Vagina (tissue), 2 donors: ENCODE measurements around the gene AGTPBP1.

ENCODE experiments used
- CTCF ChIP-seq, 3 experiments: fragments of 450-650 bp in 2 of 3; fragments of 200-600 bp in 1 of 3; sonication (generic) in 1 of 3; IDR thresholded peaks; one replicate each; pipeline ENCODE4 v1.5.1; 2017 to 2019; ENCODE audit warnings: antibody characterized with exemption in 3 of 3, mild to moderate bottlenecking in 2 of 3, moderate library complexity in 2 of 3
- POLR2A ChIP-seq, 2 donors: fragments of 450-650 bp; IDR thresholded peaks; one replicate each; pipeline ENCODE4 v1.6.1; 2017; ENCODE audit warnings: antibody characterized with exemption in 2 of 2, mild to moderate bottlenecking in 2 of 2, moderate library complexity in 2 of 2

GRCh38 chr9:85741095-85741874 is 469 bp downstream of the AGTPBP1 start:
- TF ChIP-seq CTCF (IDR thresholded peaks at IDR 0.05) (no peak), POLR2A (IDR thresholded peaks at IDR 0.05) (no peak)
